Mammary epithelial cell (primary cell): ENCODE data around the gene SHISA9.

ENCODE experiments used
- CTCF ChIP-seq, 2 donors: IDR thresholded peaks in 1 of 2; conservative IDR thresholded peaks in 1 of 2; 2 replicates each; pipeline ENCODE4 v1.5.1; 2011 to 2012; ENCODE audit warnings: inconsistent platforms in 2 of 2, low read length in 2 of 2, mild to moderate bottlenecking in 2 of 2, control low read depth in 1 of 2, low read depth in 1 of 2; ENCODE audit not compliant: insufficient read depth in 1 of 2; ENCODE audit errors: extremely low read depth in 1 of 2
- EZH2 ChIP-seq: IDR thresholded peaks from 2 replicates; pipeline ENCODE4 v1.6.1; 2012; ENCODE audit warnings: low read length, inconsistent platforms, borderline replicate concordance

- TF ChIP-seq CTCF (conservative IDR thresholded peaks at IDR 0.05 in 1 of 2, IDR thresholded peaks at IDR 0.05 in 1 of 2; ENCODE audit: extremely low read depth in 1 of 2, insufficient read depth in 1 of 2, low read depth in 1 of 2, low read length in 2 of 2): peak in 1 of 2 donors; percentile 8
- TF ChIP-seq EZH2: no peak
These were observed 1.8 kb upstream of the SHISA9 start for GRCh38 chr16:12899529-12900143.
